HFF-Myc (cell line): ENCODE data around the gene GMIP.

Experiments
- DNase-seq: peaks from one replicate; pipeline ENCODE4 v3.0.0-alpha.2; 2011; ENCODE audit warnings: low read depth; ENCODE audit errors: extremely low read depth
- H3K4me3 ChIP-seq: replicated peaks from 2 replicates; pipeline ENCODE4 v1.5.1; 2011; ENCODE audit warnings: low read depth, mild to moderate bottlenecking, control low read depth, low read length
- CTCF ChIP-seq: IDR thresholded peaks from 2 replicates; pipeline ENCODE4 v1.5.1; 2012; ENCODE audit warnings: mild to moderate bottlenecking, low read depth, low read length, control low read depth; ENCODE audit errors: missing control alignments

Gene GMIP

DNA sequence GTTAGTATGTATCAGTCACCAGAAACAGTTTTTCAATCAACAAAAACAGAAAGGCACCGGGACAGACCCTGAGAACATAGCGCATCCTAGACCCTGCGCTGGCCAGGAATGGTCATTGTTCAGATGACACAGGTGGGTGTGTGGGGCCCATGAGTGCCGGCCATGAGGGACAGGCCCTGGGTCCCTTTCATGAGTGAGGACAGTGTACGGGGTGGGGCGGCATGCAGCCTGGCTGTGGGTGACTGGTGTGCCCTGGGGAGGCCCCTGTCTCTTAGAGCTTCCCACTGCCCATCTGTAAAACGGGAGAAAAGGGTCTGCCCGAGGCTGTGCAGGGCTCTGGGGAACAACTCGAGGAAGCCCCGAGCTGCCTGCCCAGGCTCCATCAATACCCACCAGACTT lies 50.8 kb downstream of the GMIP start:
- no peak for TF ChIP-seq CTCF
- DNase-seq = no peak
- H3K4me3 ChIP-seq = no peak overlapping the region

- DNase-seq = peak; percentile 91
- no peak overlapping the region for H3K4me3 ChIP-seq
- TF ChIP-seq CTCF = no peak
Measured at GRCh38 chr19:19591133-19591825, 52.2 kb downstream of the GMIP start.

DNA sequence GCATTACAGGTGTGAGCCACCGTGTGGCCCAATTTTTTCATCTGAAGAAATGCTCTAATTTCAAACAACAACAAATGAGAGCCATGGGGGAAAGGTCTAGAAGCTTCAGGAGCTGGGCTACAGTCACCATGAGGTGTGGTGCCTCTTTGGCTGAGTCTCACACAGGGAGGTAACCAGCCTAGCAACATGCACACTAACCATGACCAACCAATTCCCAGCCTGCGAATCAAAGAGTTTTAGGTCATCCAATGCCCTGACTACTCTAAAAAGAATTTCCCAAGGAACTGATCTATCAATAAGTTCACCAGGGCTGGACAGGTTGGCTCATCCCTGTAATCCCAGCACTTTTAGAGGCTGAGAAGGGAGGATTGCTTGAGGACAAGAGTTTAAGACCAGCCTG lies 54.9 kb downstream of the GMIP start:
- no peak for TF ChIP-seq CTCF
- no peak for DNase-seq
- no peak overlapping the region for H3K4me3 ChIP-seq

GRCh38 chr19:19587771-19588170 lies 55.7 kb downstream of the GMIP start:
- no peak overlapping the region for H3K4me3 ChIP-seq
- TF ChIP-seq CTCF = no peak
- no peak for DNase-seq

GRCh38 chr19:19584356-19584755 lies 59.1 kb downstream of the GMIP start:
- DNase-seq = no peak
- no peak for TF ChIP-seq CTCF
- H3K4me3 ChIP-seq = no peak overlapping the region

DNA sequence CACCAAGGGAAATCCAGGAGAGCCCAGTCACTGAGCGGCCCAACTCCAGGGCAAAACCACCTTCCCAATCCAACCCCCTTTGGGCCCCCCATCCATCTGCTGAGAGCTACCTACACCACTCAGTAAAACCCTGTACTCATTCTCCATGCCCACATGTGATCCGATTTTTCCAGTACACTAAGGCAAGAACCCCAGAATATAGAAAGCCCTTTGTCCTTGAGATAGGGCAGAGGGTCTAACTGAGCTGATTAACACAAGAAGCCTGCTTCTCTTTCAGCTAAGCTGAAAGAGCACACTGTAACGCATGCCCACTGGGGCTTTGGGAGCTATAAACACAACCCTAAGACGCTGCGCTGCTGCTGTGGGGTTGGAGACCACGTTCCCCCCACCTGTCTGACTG lies 61.0 kb downstream of the GMIP start:
- no peak for TF ChIP-seq CTCF

GRCh38 chr19:19581391-19581790 lies 62.1 kb downstream of the GMIP start:
- no peak for TF ChIP-seq CTCF

More for the DNA sequence above, 61.0 kb downstream of the GMIP start:
- DNase-seq = no peak
- no peak overlapping the region for H3K4me3 ChIP-seq

More at GRCh38 chr19:19581391-19581790, 62.1 kb downstream of the GMIP start:
- no peak overlapping the region for H3K4me3 ChIP-seq
- no peak for DNase-seq
